Lower leg skin (tissue), 3 donors: ENCODE data around the gene TNNT1.

Source experiments
- POLR2A ChIP-seq, 2 donors: fragments of 450-650 bp; IDR thresholded peaks; one replicate each; pipeline ENCODE4 v1.6.1; 2016 to 2017; ENCODE audit warnings: antibody characterized with exemption in 2 of 2, mild to moderate bottlenecking in 1 of 2, moderate library complexity in 1 of 2
- TF ChIP-seq, protein P1 (sequence below), 3 donors: fragments of 450-650 bp; IDR thresholded peaks; one replicate each; pipeline ENCODE4 v1.5.1; 2016; ENCODE audit warnings: antibody characterized with exemption in 3 of 3, mild to moderate bottlenecking in 3 of 3, moderate library complexity in 2 of 3

DNA sequence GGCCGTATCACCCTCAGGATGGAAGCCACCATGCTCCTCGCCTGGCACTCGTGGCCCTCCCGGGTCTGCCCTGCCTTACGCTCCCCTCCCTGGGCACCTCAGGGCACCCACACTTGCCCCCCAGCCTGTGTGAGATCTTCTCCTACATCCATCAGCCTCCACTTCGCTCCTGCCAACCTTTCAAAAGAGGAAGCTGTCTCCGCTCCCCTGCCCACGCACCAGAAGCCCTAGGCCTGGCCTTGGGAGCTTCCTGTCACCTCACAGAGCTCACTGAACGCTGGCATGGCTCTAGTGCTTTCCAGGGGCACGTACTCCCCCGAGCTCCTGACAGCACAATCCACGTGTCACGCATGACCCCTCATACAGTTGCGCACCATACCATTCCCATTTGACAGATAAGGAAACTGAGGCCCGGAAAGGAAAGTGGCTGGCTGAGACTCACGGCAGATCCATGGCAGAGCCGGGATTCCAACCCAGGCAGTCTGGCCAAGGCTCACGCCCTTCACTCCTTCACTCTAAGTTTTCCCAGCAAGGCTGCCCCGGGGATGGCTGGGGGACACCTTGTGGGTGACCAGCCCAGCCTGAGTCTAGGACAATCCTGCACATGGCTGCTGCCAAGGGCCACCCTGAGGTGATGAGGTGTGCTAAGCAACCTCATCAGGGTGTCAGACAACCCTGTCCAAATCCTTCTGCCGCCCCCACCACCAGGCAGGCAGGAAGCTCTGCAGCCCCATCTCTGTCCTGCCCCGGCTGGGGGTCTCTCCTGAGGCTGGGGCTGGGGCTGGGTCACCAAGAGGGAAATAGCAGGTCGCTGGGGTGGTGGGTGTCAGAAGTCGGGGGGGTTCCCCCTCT, 50.9 kb downstream of the TNNT1 start:
- TF ChIP-seq, protein P1, sequence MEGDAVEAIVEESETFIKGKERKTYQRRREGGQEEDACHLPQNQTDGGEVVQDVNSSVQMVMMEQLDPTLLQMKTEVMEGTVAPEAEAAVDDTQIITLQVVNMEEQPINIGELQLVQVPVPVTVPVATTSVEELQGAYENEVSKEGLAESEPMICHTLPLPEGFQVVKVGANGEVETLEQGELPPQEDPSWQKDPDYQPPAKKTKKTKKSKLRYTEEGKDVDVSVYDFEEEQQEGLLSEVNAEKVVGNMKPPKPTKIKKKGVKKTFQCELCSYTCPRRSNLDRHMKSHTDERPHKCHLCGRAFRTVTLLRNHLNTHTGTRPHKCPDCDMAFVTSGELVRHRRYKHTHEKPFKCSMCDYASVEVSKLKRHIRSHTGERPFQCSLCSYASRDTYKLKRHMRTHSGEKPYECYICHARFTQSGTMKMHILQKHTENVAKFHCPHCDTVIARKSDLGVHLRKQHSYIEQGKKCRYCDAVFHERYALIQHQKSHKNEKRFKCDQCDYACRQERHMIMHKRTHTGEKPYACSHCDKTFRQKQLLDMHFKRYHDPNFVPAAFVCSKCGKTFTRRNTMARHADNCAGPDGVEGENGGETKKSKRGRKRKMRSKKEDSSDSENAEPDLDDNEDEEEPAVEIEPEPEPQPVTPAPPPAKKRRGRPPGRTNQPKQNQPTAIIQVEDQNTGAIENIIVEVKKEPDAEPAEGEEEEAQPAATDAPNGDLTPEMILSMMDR (IDR thresholded peaks at IDR 0.05) = no peak
- no peak for TF ChIP-seq POLR2A (IDR thresholded peaks at IDR 0.05)
